ENCODE data around the gene FAM9C.

- TF ChIP-seq GATA2 (IDR thresholded peaks at IDR 0.05; ENCODE audit: low read depth, low read length) = no peak
- TF ChIP-seq GATA3 (IDR thresholded peaks at IDR 0.05; ENCODE audit: low read depth, low read length) = no peak
Observed at GRCh38 chrX:13023979-13024378, 20.4 kb downstream of the FAM9C start.
